ENCODE results near the gene CCDC88B. TPM values are rescaled to one million over a fixed set of nuclear protein-coding genes. Genes with fewer than 3 reads are reported as not detected.

Gene CCDC88B
- total RNA-seq, 1 experiment from 2014 or later: 14.7 TPM

DNA sequence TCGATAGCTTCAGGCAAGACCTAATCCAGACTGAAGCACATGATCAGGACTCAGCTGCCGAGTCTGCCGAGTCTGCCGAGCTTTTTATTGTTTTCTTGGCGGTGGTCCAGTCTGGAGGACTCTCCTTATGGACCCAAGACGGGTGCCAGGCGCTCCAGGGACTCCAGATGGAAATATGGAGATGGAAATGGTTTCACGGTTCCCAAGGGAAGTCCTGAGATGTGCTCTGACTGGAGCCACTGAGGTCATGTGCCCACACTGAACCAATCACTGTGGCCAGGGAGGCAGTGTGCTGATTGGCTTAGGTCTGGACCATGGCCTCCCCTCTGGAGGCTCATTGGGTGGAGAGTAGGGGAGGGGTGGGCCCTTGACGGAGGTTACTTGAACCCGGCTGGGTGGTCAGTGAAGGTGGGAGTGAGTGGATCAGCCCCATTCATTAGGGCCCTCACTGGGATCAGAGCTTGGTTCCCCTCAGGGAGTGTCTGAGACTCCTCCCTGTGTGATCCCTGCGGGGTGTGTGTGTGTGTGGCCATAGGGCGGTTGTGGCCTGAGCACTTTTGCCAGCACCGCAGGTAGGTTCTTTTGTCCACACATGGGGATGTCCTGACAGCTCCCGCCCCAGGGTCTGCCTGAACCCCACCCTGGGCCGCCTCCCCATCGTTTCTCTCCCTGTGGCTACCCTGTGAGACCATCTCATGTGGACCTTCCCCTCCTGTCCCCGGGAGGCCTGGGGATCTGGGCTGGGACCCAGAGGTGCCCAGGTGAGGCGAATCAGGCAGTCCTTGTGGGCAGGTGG lies 33.0 kb downstream of the CCDC88B start:
- peak overlapping the region; percentile 69 to 72 for H3K4me3 ChIP-seq (replicated peaks in 1 of 2; ENCODE audit: low read depth in 1 of 2, low read length in 2 of 2)
- POLR2A ChIA-PET: interaction anchor here (0.7 to 1.9 kb wide), 9 partner anchors 9 to 103 kb away, joined by 3 to 12 read pairs (median 4); partner anchors contain the start of genes PRDX5, RPS6KA4 and TRMT112
- BruUV-seq (replicated peaks): TSS peak; percentile 68
- H3K27ac ChIP-seq (ENCODE audit: low read depth, low read length): peak overlapping the region; percentile 48
- TF ChIP-seq, protein P1, sequence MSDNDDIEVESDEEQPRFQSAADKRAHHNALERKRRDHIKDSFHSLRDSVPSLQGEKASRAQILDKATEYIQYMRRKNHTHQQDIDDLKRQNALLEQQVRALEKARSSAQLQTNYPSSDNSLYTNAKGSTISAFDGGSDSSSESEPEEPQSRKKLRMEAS (IDR thresholded peaks at IDR 0.05): no peak
- TF ChIP-seq ELF1 (IDR thresholded peaks at IDR 0.05; ENCODE audit: borderline replicate concordance, low read depth): no peak
- TF ChIP-seq JUND (IDR thresholded peaks at IDR 0.05): no peak
- no peak; the same call in 1 of the 2 replicates for TF ChIP-seq ZFX (IDR thresholded peaks at IDR 0.05)
- peak; percentile 88 for TF ChIP-seq POLR2AphosphoS5 (IDR thresholded peaks at IDR 0.05; ENCODE audit: low read depth, low read length)
- TF ChIP-seq SP1 (IDR thresholded peaks at IDR 0.05; ENCODE audit: low read depth): peak; percentile 94
- peak; percentile 62 for TF ChIP-seq POLR2A (IDR thresholded peaks at IDR 0.05; ENCODE audit: borderline replicate concordance, extremely low read depth, insufficient read depth, insufficient read length)
- no peak for TF ChIP-seq SIN3A (IDR thresholded peaks at IDR 0.05; ENCODE audit: low read depth)
- TF ChIP-seq, protein P2, sequence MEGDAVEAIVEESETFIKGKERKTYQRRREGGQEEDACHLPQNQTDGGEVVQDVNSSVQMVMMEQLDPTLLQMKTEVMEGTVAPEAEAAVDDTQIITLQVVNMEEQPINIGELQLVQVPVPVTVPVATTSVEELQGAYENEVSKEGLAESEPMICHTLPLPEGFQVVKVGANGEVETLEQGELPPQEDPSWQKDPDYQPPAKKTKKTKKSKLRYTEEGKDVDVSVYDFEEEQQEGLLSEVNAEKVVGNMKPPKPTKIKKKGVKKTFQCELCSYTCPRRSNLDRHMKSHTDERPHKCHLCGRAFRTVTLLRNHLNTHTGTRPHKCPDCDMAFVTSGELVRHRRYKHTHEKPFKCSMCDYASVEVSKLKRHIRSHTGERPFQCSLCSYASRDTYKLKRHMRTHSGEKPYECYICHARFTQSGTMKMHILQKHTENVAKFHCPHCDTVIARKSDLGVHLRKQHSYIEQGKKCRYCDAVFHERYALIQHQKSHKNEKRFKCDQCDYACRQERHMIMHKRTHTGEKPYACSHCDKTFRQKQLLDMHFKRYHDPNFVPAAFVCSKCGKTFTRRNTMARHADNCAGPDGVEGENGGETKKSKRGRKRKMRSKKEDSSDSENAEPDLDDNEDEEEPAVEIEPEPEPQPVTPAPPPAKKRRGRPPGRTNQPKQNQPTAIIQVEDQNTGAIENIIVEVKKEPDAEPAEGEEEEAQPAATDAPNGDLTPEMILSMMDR (IDR thresholded peaks at IDR 0.05 in 2 of 3, conservative IDR thresholded peaks at IDR 0.05 in 1 of 3; ENCODE audit: borderline replicate concordance in 1 of 3, insufficient read depth in 1 of 3, low read depth in 2 of 3, low read length in 2 of 3): no peak
- no peak for TF ChIP-seq CEBPB (IDR thresholded peaks at IDR 0.05; ENCODE audit: low read depth)
- TF ChIP-seq CBX3 (IDR thresholded peaks at IDR 0.05; ENCODE audit: low read depth): no peak
- no peak for TF ChIP-seq EZH2 (IDR thresholded peaks at IDR 0.05)
- TF ChIP-seq, protein P3, sequence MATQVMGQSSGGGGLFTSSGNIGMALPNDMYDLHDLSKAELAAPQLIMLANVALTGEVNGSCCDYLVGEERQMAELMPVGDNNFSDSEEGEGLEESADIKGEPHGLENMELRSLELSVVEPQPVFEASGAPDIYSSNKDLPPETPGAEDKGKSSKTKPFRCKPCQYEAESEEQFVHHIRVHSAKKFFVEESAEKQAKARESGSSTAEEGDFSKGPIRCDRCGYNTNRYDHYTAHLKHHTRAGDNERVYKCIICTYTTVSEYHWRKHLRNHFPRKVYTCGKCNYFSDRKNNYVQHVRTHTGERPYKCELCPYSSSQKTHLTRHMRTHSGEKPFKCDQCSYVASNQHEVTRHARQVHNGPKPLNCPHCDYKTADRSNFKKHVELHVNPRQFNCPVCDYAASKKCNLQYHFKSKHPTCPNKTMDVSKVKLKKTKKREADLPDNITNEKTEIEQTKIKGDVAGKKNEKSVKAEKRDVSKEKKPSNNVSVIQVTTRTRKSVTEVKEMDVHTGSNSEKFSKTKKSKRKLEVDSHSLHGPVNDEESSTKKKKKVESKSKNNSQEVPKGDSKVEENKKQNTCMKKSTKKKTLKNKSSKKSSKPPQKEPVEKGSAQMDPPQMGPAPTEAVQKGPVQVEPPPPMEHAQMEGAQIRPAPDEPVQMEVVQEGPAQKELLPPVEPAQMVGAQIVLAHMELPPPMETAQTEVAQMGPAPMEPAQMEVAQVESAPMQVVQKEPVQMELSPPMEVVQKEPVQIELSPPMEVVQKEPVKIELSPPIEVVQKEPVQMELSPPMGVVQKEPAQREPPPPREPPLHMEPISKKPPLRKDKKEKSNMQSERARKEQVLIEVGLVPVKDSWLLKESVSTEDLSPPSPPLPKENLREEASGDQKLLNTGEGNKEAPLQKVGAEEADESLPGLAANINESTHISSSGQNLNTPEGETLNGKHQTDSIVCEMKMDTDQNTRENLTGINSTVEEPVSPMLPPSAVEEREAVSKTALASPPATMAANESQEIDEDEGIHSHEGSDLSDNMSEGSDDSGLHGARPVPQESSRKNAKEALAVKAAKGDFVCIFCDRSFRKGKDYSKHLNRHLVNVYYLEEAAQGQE (IDR thresholded peaks at IDR 0.05; ENCODE audit: low read depth): no peak
- H3K9ac ChIP-seq (ENCODE audit: low read length): peak overlapping the region; percentile 86
- H3K4me2 ChIP-seq (ENCODE audit: low read length): peak overlapping the region; percentile 98
- intact Hi-C loops (cut with micrococcal nuclease): no loop called here
- peaks cover 0 to 15% of the 10 kb centered on the region in 2 experiments; a peak in 3 of 4 replicates for H3K4me1 ChIP-seq (ENCODE audit: control insufficient read depth in 1 of 2, insufficient read depth in 2 of 2, low read length in 2 of 2)
- no peaks in the 10 kb centered on the region; the same call in 1 of the 2 replicates for H3K79me2 ChIP-seq (ENCODE audit: insufficient read depth, low read length)
- no peaks in the 10 kb centered on the region for H4K20me1 ChIP-seq (ENCODE audit: insufficient read depth)
- no peaks in the 10 kb centered on the region for H3K9me3 ChIP-seq (ENCODE audit: control insufficient read depth in 1 of 2, insufficient read depth in 1 of 2, low read depth in 1 of 2, low read length in 2 of 2)
- DNase-seq (ENCODE audit: low read depth, low spot score) (peak; percentile 92), ATAC-seq (peak; percentile 100)
- peaks cover 3 to 13% of the 10 kb centered on the region in 2 experiments; a peak in 3 of 4 replicates for H3K36me3 ChIP-seq (ENCODE audit: control insufficient read depth in 1 of 2, insufficient read depth in 2 of 2, low read length in 2 of 2)
- H2AFZ ChIP-seq (ENCODE audit: low read depth, low read length, poor library complexity, severe bottlenecking): no peak overlapping the region
- CTCF ChIA-PET: interaction anchor here (0.8 to 2.2 kb wide), 4 partner anchors 9 to 55 kb away, joined by 3 to 11 read pairs (median 4); partner anchors contain the start of gene PRDX5
- RAD21 ChIA-PET (ENCODE audit: low non-redundant PET in 1 of 2, low total read pairs in 2 of 2, uncharacterized antibody in 2 of 2, unreplicated experiment in 2 of 2): no interaction called here
- H3K27me3 ChIP-seq (ENCODE audit: insufficient read depth, low read length): no peaks in the 10 kb centered on the region
- no peaks in the 10 kb centered on the region for H3K9me2 ChIP-seq (ENCODE audit: insufficient read depth)

Data from HCT116 (cell line).